ENCODE data around the gene MARCO. TPM values are rescaled to one million over a fixed set of nuclear protein-coding genes. Genes with fewer than 3 reads are reported as not detected.

Gene MARCO
- polyA plus RNA-seq, 1 of the 3 experiments (the other 2 are of a cell fraction) = not detected

DNA sequence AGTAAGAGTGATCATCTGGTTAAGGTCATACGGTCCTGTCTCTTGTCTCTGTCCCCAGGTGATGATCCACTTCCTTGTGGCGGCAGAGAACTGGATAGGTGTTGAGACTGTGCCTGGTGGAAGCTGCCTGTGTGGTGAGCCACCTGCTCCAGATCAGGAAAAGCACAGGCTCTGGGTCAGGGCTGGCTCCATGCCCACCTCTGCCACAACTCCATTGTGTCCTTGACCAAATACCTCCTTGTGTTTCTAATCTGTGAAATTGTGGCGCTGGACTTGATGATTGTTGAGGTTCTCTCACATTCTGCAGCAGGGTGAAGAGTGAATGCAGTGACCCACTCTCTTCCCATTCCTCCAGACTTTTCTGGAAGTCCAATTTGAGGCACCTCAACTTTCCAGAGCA is 48.9 kb upstream of the MARCO start:
- Histone ChIP-seq H3K9me3 (0 out of 2 replicates have a peak, but pooled peaks cover 5% of the 10 kb centered on the region), H3K27me3 (ENCODE audit: insufficient read depth) (no peaks in the 10 kb centered on the region), H3K27ac (ENCODE audit: low read depth in 2 of 2, low read length in 1 of 2) (no peak overlapping the region), H4K20me1 (ENCODE audit: insufficient read depth) (no peaks in the 10 kb centered on the region), H3K4me2 (no peak overlapping the region), H3K79me2 (ENCODE audit: insufficient read depth) (no peaks in the 10 kb centered on the region), H3K36me3 (replicated peaks in 1 of 2; ENCODE audit: control insufficient read depth in 1 of 2, insufficient read depth in 2 of 2, low read length in 1 of 2) (no peaks in the 10 kb centered on the region), H3K4me1 (ENCODE audit: control insufficient read depth in 1 of 2, insufficient read depth in 2 of 2, low read depth in 1 of 2, low read length in 1 of 2) (no peaks in the 10 kb centered on the region), H3K9ac (no peak overlapping the region), H3K9me2 (no peaks in the 10 kb centered on the region), H3K4me3 (ENCODE audit: low read depth in 2 of 2, low read length in 1 of 2) (no peak overlapping the region), H3F3A (replicated peaks; ENCODE audit: insufficient read depth) (no peaks in the 10 kb centered on the region), H2AFZ (ENCODE audit: low read depth) (no peak overlapping the region)
- TF ChIP-seq JUND (IDR thresholded peaks at IDR 0.05) = no peak
- no peak for TF ChIP-seq FOSL2 (IDR thresholded peaks at IDR 0.05; ENCODE audit: borderline replicate concordance, low read depth)
- TF ChIP-seq, protein P1, sequence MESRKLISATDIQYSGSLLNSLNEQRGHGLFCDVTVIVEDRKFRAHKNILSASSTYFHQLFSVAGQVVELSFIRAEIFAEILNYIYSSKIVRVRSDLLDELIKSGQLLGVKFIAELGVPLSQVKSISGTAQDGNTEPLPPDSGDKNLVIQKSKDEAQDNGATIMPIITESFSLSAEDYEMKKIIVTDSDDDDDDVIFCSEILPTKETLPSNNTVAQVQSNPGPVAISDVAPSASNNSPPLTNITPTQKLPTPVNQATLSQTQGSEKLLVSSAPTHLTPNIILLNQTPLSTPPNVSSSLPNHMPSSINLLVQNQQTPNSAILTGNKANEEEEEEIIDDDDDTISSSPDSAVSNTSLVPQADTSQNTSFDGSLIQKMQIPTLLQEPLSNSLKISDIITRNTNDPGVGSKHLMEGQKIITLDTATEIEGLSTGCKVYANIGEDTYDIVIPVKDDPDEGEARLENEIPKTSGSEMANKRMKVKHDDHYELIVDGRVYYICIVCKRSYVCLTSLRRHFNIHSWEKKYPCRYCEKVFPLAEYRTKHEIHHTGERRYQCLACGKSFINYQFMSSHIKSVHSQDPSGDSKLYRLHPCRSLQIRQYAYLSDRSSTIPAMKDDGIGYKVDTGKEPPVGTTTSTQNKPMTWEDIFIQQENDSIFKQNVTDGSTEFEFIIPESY (IDR thresholded peaks at IDR 0.05; ENCODE audit: borderline replicate concordance, low read depth) = no peak
- TF ChIP-seq GABPA (IDR thresholded peaks at IDR 0.05; ENCODE audit: low read depth) = no peak
- TF ChIP-seq, protein P2, sequence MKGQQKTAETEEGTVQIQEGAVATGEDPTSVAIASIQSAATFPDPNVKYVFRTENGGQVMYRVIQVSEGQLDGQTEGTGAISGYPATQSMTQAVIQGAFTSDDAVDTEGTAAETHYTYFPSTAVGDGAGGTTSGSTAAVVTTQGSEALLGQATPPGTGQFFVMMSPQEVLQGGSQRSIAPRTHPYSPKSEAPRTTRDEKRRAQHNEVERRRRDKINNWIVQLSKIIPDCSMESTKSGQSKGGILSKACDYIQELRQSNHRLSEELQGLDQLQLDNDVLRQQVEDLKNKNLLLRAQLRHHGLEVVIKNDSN (IDR thresholded peaks at IDR 0.05; ENCODE audit: borderline replicate concordance, low read depth) = no peak
- no peak for TF ChIP-seq POLR2AphosphoS5 (IDR thresholded peaks at IDR 0.05; ENCODE audit: low read depth, low read length)
- no peak for TF ChIP-seq TEAD4 (IDR thresholded peaks at IDR 0.05; ENCODE audit: borderline replicate concordance, insufficient read depth)
- TF ChIP-seq SMC3 (IDR thresholded peaks at IDR 0.05; ENCODE audit: low read depth, low read length) = no peak
- no peak for TF ChIP-seq YY1 (IDR thresholded peaks at IDR 0.05; ENCODE audit: low read depth)
- TF ChIP-seq RCOR1 (IDR thresholded peaks at IDR 0.05; ENCODE audit: low read length) = no peak
- no peak for TF ChIP-seq NRF1 (IDR thresholded peaks at IDR 0.05; ENCODE audit: low read depth, low read length)
- TF ChIP-seq, protein P3, sequence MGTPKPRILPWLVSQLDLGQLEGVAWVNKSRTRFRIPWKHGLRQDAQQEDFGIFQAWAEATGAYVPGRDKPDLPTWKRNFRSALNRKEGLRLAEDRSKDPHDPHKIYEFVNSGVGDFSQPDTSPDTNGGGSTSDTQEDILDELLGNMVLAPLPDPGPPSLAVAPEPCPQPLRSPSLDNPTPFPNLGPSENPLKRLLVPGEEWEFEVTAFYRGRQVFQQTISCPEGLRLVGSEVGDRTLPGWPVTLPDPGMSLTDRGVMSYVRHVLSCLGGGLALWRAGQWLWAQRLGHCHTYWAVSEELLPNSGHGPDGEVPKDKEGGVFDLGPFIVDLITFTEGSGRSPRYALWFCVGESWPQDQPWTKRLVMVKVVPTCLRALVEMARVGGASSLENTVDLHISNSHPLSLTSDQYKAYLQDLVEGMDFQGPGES (IDR thresholded peaks at IDR 0.05; ENCODE audit: low read depth, low read length) = no peak
- TF ChIP-seq RFX5 (IDR thresholded peaks at IDR 0.05; ENCODE audit: low read length) = no peak
- TF ChIP-seq, protein P4, sequence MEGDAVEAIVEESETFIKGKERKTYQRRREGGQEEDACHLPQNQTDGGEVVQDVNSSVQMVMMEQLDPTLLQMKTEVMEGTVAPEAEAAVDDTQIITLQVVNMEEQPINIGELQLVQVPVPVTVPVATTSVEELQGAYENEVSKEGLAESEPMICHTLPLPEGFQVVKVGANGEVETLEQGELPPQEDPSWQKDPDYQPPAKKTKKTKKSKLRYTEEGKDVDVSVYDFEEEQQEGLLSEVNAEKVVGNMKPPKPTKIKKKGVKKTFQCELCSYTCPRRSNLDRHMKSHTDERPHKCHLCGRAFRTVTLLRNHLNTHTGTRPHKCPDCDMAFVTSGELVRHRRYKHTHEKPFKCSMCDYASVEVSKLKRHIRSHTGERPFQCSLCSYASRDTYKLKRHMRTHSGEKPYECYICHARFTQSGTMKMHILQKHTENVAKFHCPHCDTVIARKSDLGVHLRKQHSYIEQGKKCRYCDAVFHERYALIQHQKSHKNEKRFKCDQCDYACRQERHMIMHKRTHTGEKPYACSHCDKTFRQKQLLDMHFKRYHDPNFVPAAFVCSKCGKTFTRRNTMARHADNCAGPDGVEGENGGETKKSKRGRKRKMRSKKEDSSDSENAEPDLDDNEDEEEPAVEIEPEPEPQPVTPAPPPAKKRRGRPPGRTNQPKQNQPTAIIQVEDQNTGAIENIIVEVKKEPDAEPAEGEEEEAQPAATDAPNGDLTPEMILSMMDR (IDR thresholded peaks at IDR 0.05) = no peak
- no peak for DNase-seq
- POLR2A ChIA-PET = no interaction called here
- CTCF ChIA-PET = interaction anchor here (2.1 to 2.8 kb wide), 2 partner anchors 11 kb away, joined by 13 read pairs; no protein-coding TSS in a partner anchor
- WGBS (ENCODE audit: low lambda C conversion rate) = 12% methylated on average over 3 of the region's 3 CpGs

Measured in SK-N-SH (cell line).